Measurements from ENCODE around the gene GMPR.
"Not testable (repeated sequence)": the region's sequence is repeated elsewhere in the genome, so short reads cannot be mapped to it uniquely, and the experiment has no call there.

Gene GMPR

DNA sequence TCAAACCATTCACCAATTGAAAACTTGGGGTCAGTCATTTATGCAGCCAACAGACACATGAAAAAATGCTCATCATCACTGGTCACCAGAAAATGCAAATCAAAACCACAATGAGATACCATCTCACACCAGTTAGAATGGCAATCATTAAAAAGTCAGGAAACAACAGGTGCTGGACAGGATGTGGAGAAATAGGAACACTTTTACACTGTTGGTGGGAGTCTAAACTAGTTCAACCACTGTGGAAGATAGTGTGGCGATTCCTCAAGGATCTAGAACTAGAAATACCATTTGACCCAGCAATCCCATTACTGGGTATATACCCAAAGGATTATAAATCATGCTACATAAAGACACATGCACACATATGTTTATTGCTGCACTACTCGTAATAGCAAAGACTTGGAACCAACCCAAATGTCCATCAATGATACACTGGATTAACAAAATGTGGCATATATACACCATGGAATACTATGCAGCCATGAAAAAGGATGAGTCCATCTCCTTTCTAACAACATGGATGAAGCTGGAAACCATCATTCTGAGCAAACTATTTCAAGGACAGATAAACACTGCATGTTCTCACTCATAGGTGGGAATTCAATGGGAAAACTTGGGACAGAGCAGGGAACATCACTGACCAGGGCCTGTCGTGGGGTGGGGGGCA is 13.2 kb upstream of the GMPR start:
- not testable (repeated sequence) for DNase-seq (ENCODE audit: low spot score)

- DNase-seq (ENCODE audit: low spot score): not testable (repeated sequence)
These were observed 12.0 kb upstream of the GMPR start for GRCh38 chr6:16226117-16227047.

DNA sequence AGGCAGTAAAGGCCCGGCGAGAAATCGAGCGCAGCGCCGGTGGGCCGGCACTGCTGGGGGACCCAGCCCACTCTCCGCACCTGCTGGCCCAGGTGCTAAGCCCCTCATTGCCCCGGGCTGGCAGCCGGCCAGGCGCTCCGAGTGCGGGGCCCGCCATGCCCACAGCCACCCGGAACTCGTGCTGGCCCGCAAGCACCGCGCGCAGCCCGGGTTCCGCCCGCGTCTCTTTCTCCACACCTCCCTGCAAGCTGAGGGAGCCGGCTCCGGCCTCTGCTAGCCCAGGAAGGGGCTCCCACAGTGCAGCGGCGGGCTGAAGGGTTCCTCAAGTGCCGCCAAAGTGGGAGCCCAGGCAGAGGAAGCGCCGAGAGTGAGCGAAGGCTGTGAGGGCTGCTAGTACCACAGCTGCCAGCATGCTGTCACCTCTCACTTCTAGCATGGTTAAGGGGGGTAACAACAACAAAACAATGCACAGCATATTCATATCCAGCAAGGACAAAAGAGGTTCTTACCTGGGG is 11.3 kb upstream of the GMPR start:
- no peak for DNase-seq (ENCODE audit: low spot score)

- no peak for DNase-seq (ENCODE audit: low spot score)
These were observed 10.8 kb upstream of the GMPR start for GRCh38 chr6:16227605-16228004.

DNA sequence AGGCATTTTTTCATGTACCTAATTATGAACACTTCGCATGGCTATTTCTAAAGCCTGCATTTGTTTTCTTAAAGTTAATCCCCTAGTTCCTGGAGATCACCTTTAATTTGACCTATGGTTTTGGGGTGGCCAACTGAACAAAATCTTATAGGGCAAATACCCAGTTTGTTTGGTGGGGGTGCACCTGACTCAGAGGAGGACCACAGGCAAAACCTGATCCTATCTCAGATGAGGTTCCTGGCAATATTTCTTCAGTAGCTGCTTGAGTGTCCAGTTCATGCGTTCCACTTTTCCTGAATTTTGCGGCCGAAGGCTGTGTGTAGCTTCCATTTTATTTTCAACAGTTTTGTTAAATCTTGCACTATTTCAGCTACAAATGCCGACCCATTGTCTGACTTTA is 10.3 kb upstream of the GMPR start:
- no peak for DNase-seq (ENCODE audit: low spot score)

- DNase-seq (ENCODE audit: low spot score): no peak
These were observed 9.4 kb upstream of the GMPR start for GRCh38 chr6:16228709-16229665.

DNA sequence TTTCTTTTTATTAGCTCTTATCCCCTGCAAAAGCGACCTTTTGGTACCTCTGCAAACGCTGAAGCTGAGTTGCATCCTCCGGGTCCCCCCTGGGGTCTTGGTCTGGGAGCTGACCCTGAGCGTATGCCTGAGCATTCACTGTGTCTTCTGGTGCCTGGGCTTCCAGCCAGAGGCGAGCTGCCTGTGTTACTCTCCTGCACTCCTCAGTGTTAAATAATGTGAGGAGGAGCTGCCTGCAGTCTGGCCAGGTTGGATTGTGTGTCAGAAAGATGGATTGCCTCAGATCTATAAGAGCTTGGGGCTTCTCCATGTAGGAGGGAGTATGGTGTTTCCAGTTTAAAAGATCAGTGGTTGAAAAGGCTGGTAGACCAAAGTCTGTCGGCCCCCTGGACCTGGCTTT is 8.7 kb upstream of the GMPR start:
- DNase-seq (ENCODE audit: low spot score): no peak

DNA sequence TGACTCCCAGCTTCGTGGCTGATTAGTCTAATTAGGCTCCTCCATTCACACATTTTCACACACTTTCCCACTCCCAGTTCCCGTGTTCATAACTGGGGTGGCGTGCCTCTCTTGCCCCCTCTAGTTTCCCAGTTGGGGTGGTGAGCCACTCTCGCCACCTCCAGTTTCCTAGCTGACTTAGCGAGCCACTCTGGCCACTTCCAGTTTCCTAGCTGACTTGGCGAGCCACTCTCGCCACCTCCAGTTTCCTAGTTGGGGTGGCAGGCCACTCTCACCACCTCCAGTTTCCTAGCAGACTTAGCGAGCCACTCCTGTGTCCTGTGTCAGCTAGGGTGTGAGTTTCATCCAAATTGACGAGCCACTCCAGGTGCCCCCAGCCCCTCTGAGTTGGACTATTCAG is 7.4 kb upstream of the GMPR start:
- no peak for DNase-seq (ENCODE audit: low spot score)

DNA sequence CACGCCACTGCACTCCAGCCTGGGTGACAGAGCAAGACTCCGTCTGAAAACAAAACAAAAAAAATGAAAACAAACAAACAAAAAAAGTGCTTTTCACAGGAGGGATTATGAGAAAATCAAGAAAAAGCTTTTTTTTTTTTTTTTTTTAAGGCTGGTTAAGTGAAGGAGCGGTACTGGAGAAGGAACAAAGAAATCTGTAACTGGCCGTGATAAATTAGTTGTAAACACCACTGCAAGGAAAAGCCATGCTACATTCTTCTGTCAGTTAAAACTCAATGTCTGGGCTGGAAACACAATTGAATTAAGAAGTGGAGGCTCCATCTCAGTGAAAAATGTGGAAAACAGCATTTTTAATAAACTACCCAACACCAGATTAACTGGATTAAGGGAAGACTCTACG is 6.3 kb upstream of the GMPR start:
- DNase-seq (ENCODE audit: low spot score): no peak

GRCh38 chr6:16236009-16236501 is 2.3 kb upstream of the GMPR start:
- no peak for DNase-seq (ENCODE audit: low spot score)

DNA sequence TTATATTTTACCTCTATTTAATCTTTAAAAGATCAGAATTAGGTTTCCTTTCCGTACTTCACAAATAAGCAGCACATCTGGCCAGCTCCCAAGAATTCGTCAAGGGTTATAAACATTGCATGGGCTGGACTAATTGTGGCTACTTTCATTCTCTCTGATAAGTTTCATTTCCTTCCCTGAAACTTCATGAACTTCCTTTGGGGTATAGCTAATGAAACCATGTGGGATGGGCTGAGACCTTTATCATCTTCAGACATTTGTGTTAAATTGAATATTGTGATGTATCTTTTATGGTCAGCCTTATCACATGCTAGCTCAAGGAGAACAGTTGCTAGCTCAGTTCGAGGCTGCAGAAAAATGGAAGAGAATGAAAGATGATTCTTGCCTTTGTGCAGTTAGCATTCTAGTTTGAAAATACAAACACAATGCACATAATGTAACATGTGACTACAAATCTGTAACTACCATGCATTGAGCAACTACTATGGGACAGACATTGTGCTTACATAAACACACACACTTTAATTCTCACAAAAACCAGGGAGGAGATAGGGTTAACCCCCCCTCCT is 1.7 kb upstream of the GMPR start:
- peak; percentile 17 for DNase-seq (ENCODE audit: low spot score)

DNA sequence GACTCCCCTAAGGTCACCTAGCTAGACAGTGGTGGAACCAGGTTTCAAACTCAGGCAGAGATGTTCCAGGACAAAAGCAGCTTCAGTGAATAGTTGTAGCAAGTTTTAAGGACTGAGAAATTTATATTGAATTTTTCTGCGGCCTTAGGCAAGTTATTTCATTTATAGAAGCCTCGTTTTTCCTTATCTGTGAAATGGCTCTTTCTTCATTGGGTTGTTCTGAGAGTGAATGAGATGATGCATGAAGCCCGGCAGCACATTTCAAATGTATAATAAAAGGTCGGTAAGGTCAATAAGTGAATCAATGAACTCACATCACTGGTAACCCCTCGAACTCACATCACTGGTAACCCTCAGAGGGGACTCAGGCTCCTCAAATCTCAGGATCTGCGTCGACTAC is 1.1 kb upstream of the GMPR start:
- no peak for DNase-seq (ENCODE audit: low spot score)

DNA sequence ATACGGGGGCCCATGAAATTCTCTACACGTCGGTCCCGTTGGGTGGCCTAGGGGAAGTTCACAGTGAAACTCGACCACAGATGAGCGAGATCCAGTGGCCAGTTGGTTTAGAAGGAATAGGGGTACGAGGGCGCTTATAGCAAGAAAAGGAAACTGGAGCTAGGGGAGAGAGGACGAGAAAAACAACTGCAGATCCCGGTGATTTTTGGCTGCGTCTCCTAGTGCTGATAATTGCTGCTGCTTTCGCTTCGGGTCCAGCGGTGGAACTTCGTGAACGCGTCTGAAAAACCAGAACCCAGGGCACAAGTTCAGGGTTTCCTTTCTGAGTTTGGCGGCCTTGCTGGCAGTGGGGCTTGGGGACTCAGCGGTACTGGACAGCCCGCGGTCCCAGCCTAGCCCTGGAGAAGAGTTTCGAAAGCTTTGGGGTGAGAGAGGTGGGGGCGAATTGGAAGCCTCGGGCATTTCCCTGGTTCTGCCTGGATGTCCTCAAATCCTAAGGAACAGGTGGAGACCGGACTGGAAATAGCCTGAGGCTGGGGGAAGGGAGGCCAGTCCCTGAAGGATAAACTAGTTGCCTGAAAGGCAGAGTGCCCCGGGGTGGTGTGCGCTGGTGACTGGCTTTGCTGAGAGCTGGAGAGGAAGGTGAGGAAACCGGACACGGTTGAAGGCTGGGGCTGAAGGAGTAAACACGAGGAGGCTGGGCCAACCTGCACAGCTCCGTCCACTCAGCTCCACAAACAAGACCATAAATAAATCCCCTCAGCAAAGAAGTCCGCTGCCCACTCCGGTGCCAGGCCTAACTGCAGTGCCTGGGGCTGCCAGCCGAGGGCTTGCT is 793 bp downstream of the GMPR start:
- DNase-seq (ENCODE audit: low spot score): peak; percentile 39

DNA sequence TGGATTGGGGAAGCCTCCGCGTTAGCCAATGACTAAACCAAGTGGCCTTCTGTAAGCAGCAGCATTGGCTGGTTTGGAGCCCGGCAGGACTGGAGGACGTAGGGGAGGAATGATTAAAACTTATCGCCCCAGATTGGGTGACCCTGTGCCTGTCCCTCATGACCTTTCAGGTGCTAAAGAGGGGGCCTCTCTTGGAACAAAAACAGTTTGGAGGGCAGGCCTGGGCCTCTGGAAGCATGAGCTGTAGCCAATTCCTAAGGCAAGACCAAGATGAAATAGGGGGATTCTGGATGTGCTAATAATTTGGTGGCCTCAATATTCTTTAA is 1.4 kb downstream of the GMPR start:
- no peak for DNase-seq (ENCODE audit: low spot score)

- no peak for DNase-seq (ENCODE audit: low spot score)
These were observed 2.4 kb downstream of the GMPR start for GRCh38 chr6:16240589-16241320.

- no peak for DNase-seq (ENCODE audit: low spot score)
These were observed 2.9 kb downstream of the GMPR start for GRCh38 chr6:16241321-16241689.

- DNase-seq (ENCODE audit: low spot score): no peak
These were observed 4.7 kb downstream of the GMPR start for GRCh38 chr6:16243055-16243454.

- no peak for DNase-seq (ENCODE audit: low spot score)
These were observed 5.3 kb downstream of the GMPR start for GRCh38 chr6:16243664-16244063.

- DNase-seq (ENCODE audit: low spot score): no peak
These were observed 6.1 kb downstream of the GMPR start for GRCh38 chr6:16244446-16244845.

DNA sequence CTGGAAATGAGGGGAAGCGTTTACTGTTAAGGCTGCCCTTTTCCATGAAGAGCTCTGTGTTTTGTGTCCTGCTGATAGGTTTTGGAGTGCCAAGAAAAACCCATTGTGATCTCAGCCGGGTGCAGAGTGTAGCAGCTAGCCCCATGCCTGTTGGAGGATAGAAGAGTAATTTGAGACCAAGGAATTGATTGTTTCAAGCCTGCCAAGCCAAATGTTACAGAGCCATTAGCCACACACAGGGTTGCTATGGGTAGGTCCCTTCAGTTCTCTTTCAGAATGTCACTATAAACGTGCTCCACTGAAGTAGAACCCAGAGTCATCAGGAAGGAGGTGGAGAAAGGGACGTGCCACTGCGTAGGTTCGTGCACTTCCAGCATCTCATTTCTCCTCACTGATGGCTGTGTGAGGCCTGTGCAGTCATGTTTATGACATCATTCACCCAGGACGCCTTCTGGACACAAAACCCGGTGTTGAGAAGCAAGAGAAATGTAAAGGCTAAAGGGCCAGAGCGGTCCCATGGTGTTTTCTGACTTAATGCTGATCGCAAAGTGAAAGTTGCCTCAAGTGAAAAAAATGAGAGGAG is 6.6 kb downstream of the GMPR start:
- no peak for DNase-seq (ENCODE audit: low spot score)

Measured in germinal center (tissue), 1 donor.